Retina (tissue), 1 donor: ENCODE results near the gene NCBP2.

Experiments
- DNase-seq: peaks from one replicate; pipeline ENCODE4 v3.0.0-alpha.2; 2016

Gene NCBP2

GRCh38 chr3:196936288-196936687 lies 6.0 kb downstream of the NCBP2 start:
- no peak for DNase-seq

GRCh38 chr3:196932600-196932999 lies 9.7 kb downstream of the NCBP2 start:
- no peak for DNase-seq

- DNase-seq: no peak
Observed at GRCh38 chr3:196931828-196932587, 10.3 kb downstream of the NCBP2 start.

- no peak for DNase-seq
Observed at GRCh38 chr3:196931157-196931556, 11.2 kb downstream of the NCBP2 start.

- no peak for DNase-seq
Observed at GRCh38 chr3:196927571-196928453, 14.5 kb downstream of the NCBP2 start.

GRCh38 chr3:196920733-196921132 lies 21.6 kb downstream of the NCBP2 start:
- no peak for DNase-seq

- no peak for DNase-seq
Observed at GRCh38 chr3:196918968-196919367, 23.4 kb downstream of the NCBP2 start.

- no peak for DNase-seq
Observed at GRCh38 chr3:196916995-196917394, 25.3 kb downstream of the NCBP2 start.

- no peak for DNase-seq
Observed at GRCh38 chr3:196916221-196916620, 26.1 kb downstream of the NCBP2 start.

- DNase-seq: no peak
Observed at GRCh38 chr3:196915375-196915774, 27.0 kb downstream of the NCBP2 start.

- DNase-seq: no peak
Observed at GRCh38 chr3:196914866-196915265, 27.5 kb downstream of the NCBP2 start.

- DNase-seq: no peak
Observed at GRCh38 chr3:196903740-196904139, 38.6 kb downstream of the NCBP2 start.

- DNase-seq: no peak
Observed at GRCh38 chr3:196902296-196902695, 40.0 kb downstream of the NCBP2 start.

GRCh38 chr3:196901768-196902167 lies 40.6 kb downstream of the NCBP2 start:
- no peak for DNase-seq

- DNase-seq: no peak
Observed at GRCh38 chr3:196896229-196896628, 46.1 kb downstream of the NCBP2 start.

- DNase-seq: no peak
Observed at GRCh38 chr3:196894557-196895295, 47.6 kb downstream of the NCBP2 start.

- no peak for DNase-seq
Observed at GRCh38 chr3:196889844-196890708, 52.3 kb downstream of the NCBP2 start.

- DNase-seq: no peak
Observed at GRCh38 chr3:196886144-196886543, 56.2 kb downstream of the NCBP2 start.
